GM23248 (cell line): ENCODE measurements around the gene EGF. TPM values are rescaled to one million over a fixed set of nuclear protein-coding genes. Genes with fewer than 3 reads are reported as not detected.

Experiments used
- DNase-seq: peaks from one replicate; pipeline ENCODE4 v3.0.0-alpha.2; 2015
- H2AFZ ChIP-seq: fragments of 200-600 bp; sonication (generic); 2 replicates; pipeline ENCODE4 v1.6.1; 2016; ENCODE audit warnings: antibody characterized with exemption
- H3F3A ChIP-seq: fragments of 200-600 bp; sonication (generic); 2 replicates; pipeline ENCODE4 v1.6.1; 2016; ENCODE audit warnings: mild to moderate bottlenecking, antibody characterized with exemption, mixed run types; ENCODE audit not compliant: insufficient read depth
- H3K27ac ChIP-seq: fragments of 200-600 bp; sonication (generic); 2 replicates; pipeline ENCODE4 v1.5.1; 2016; ENCODE audit warnings: mild to moderate bottlenecking
- H3K27me3 ChIP-seq: fragments of 200-600 bp; sonication (generic); replicated peaks from 2 replicates; pipeline ENCODE4 v1.6.1; 2016; ENCODE audit warnings: mild to moderate bottlenecking; ENCODE audit not compliant: insufficient read depth
- H3K36me3 ChIP-seq: fragments of 200-600 bp; sonication (generic); 2 replicates; pipeline ENCODE4 v1.6.1; 2016; ENCODE audit warnings: low read depth, mild to moderate bottlenecking
- H3K4me1 ChIP-seq: fragments of 200-600 bp; sonication (generic); 2 replicates; pipeline ENCODE4 v1.6.1; 2016; ENCODE audit warnings: mild to moderate bottlenecking; ENCODE audit not compliant: insufficient read depth
- H3K4me2 ChIP-seq: fragments of 200-600 bp; sonication (generic); one replicate; pipeline ENCODE4 v1.6.1; 2016; ENCODE audit warnings: mild to moderate bottlenecking; ENCODE audit not compliant: unreplicated experiment
- H3K4me3 ChIP-seq: fragments of 200-600 bp; sonication (generic); 2 replicates; pipeline ENCODE4 v1.5.1; 2016; ENCODE audit warnings: mild to moderate bottlenecking
- H3K79me2 ChIP-seq: fragments of 200-600 bp; sonication (generic); 2 replicates; pipeline ENCODE4 v1.6.1; 2016; ENCODE audit warnings: mild to moderate bottlenecking; ENCODE audit not compliant: insufficient read depth
- H3K9ac ChIP-seq: fragments of 200-600 bp; sonication (generic); 2 replicates; pipeline ENCODE4 v1.6.1; 2016; ENCODE audit warnings: mild to moderate bottlenecking
- H3K9me2 ChIP-seq: fragments of 200-600 bp; sonication (generic); 2 replicates; pipeline ENCODE4 v1.6.1; 2016; ENCODE audit warnings: mixed run types, mild to moderate bottlenecking, moderate library complexity; ENCODE audit not compliant: insufficient read depth
- H3K9me3 ChIP-seq: fragments of 200-600 bp; sonication (generic); one replicate; pipeline ENCODE4 v1.6.1; 2017; ENCODE audit warnings: low read depth
- H4K20me1 ChIP-seq: fragments of 200-600 bp; sonication (generic); 2 replicates; pipeline ENCODE4 v1.6.0; 2016; ENCODE audit not compliant: insufficient read depth
- EZH2 ChIP-seq: fragments of 200-600 bp; sonication (generic); IDR thresholded peaks from 2 replicates; pipeline ENCODE4 v1.6.1; 2018; ENCODE audit warnings: antibody characterized with exemption, mild to moderate bottlenecking; ENCODE audit not compliant: insufficient read depth, poor library complexity, severe bottlenecking
- EZH2phosphoT487 ChIP-seq: fragments of 200-600 bp; sonication (generic); IDR thresholded peaks from 2 replicates; pipeline ENCODE4 v1.6.1; 2018; ENCODE audit warnings: antibody characterized with exemption, moderate library complexity, mild to moderate bottlenecking, low read depth; ENCODE audit not compliant: insufficient read depth
- WGBS, 2 experiments: methylation state at CpG; one replicate each; pipeline ENCODE4 v1.1.6; 2015 to 2017; ENCODE audit warnings: low lambda C conversion rate in 2 of 2, low coverage in 1 of 2; ENCODE audit errors: missing lambda C conversion rate in 2 of 2; 5-methylcytosine and 5-hydroxymethylcytosine counted together
- in situ Hi-C: fragments of 300-500 bp; cut with MboI; formaldehyde crosslinking; loops from 2 replicates; pipeline ENCODE4 v1.15.0; 2020
- polyA plus RNA-seq: library from polyadenylated mRNA; unstranded; fragments of >200 nt; fragmentation: Nextera tagmentation; extraction: Ambion mirVana; gene quantifications from 2 replicates; pipeline ENCODE4 v1.2.1, GENCODE V29; 2016
- total RNA-seq: library from RNA; depleted of rRNA; stranded (reverse); fragments of >200 nt; shearing (Covaris generic); gene quantifications from 2 replicates; pipeline ENCODE4 v1.2.3, GENCODE V29; 2014

EGF gene
- total and polyA plus RNA-seq, 2 experiments from 2014 or later = 0.43 TPM; not detected in 1

- no peak overlapping the region for H3K4me3 ChIP-seq
- no peaks in the 10 kb centered on the region for H3K79me2 ChIP-seq
- H3K27me3 ChIP-seq = no peaks in the 10 kb centered on the region
- H3K9ac ChIP-seq = no peak overlapping the region
- no peak for TF ChIP-seq EZH2
- TF ChIP-seq EZH2phosphoT487 = no peak
- H3K36me3 ChIP-seq = no peaks in the 10 kb centered on the region
- H3K4me2 ChIP-seq = no peak overlapping the region
- in situ Hi-C loops = no loop called here
- no peaks in the 10 kb centered on the region for H3K9me3 ChIP-seq
- no peaks in the 10 kb centered on the region for H3K4me1 ChIP-seq
- no peaks in the 10 kb centered on the region for H4K20me1 ChIP-seq
- H3K9me2 ChIP-seq = no peaks in the 10 kb centered on the region
- WGBS, 2 experiments = 9 to 13% methylated on average over 1 of the region's 1 CpG
- H3K27ac ChIP-seq = no peak overlapping the region
- no peaks in the 10 kb centered on the region for H3F3A ChIP-seq
- H2AFZ ChIP-seq = no peak overlapping the region
- DNase-seq = no peak
Observed at GRCh38 chr4:109952612-109953011, 39.9 kb downstream of the EGF start.

DNA sequence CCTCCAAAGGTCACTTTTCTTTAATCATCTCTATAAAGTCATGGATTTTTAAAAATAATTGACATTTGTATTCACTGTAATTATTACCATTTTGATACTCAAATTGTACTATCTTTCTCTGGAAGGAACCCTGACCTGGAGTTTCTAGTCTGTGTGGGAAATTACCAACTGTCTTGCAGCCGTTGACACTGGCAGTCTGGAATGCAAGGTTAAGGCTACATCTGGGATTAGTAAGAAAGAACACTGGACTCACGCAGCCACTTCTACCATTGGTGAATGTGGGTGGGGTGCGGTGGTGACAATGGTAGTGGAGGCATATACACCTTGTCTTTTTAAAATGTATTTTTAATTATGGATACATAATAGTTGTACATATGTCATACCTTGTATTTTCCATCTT, 40.9 kb downstream of the EGF start:
- H3K4me3 ChIP-seq = no peak overlapping the region
- H3K4me2 ChIP-seq = no peak overlapping the region
- in situ Hi-C loops = no loop called here
- no peak overlapping the region for H3K9ac ChIP-seq
- H3K79me2 ChIP-seq = no peaks in the 10 kb centered on the region
- H3K27ac ChIP-seq = no peak overlapping the region
- no peaks in the 10 kb centered on the region for H4K20me1 ChIP-seq
- no peaks in the 10 kb centered on the region for H3K9me2 ChIP-seq
- 29 to 31% methylated on average over 3 of the region's 3 CpGs for WGBS, 2 experiments
- DNase-seq = peak; percentile 20
- H3K9me3 ChIP-seq = no peaks in the 10 kb centered on the region
- H3K27me3 ChIP-seq = no peaks in the 10 kb centered on the region
- no peak for TF ChIP-seq EZH2
- no peak for TF ChIP-seq EZH2phosphoT487
- no peaks in the 10 kb centered on the region for H3F3A ChIP-seq
- H3K4me1 ChIP-seq = no peaks in the 10 kb centered on the region
- H3K36me3 ChIP-seq = no peaks in the 10 kb centered on the region
- no peak overlapping the region for H2AFZ ChIP-seq

DNA sequence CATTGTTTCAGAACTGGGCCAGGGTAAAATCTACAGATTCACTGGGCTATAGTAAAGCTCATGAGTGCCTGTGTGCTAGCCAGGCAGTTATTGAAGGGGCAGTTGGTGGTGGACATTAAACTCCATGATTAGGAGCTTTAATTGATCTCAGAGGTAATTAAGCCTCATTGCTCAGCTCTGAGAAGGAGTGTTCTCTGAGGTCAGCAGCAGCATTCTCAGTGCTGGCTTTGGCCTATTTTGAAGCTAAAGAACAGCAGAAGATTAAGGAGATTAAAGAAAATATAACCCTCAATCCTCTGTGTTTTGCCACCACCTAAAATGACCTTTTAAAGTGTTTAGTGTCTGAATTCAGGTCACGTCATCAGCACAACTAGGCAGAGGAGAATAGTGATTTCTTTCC, 42.5 kb downstream of the EGF start:
- Histone ChIP-seq H3K4me3 (no peak overlapping the region), H3K9me3 (no peaks in the 10 kb centered on the region), H2AFZ (no peak overlapping the region), H3K79me2 (no peaks in the 10 kb centered on the region), H3K4me2 (no peak overlapping the region), H4K20me1 (no peaks in the 10 kb centered on the region), H3K9me2 (no peaks in the 10 kb centered on the region), H3K9ac (no peak overlapping the region), H3K27ac (no peak overlapping the region), H3K36me3 (no peaks in the 10 kb centered on the region), H3K4me1 (no peaks in the 10 kb centered on the region), H3K27me3 (no peaks in the 10 kb centered on the region), H3F3A (no peaks in the 10 kb centered on the region)
- DNase-seq = no peak
- in situ Hi-C loops = no loop called here
- TF ChIP-seq EZH2phosphoT487 = no peak
- no peak for TF ChIP-seq EZH2
- 86 to 90% methylated on average over 1 of the region's 1 CpG for WGBS, 2 experiments

DNA sequence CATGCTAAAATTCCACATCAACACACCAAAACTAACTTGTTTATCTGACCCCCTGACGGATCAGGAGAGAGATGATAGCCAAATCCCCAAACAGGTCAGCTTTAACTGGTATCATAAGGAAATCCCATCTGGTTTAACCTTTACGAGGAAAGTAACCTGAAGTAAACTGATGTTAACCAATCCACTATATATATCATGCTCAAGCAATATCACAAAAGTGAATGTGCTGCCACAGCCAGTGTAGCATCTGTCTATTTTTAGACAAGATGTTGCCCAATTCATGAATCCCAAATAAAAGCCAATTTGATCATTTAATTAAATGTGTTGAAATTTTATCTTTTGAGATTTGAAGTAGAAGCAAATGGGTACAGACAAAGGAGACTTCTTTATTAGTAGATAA, 44.5 kb downstream of the EGF start:
- 72 to 81% methylated on average over 2 of the region's 2 CpGs for WGBS, 2 experiments
- Histone ChIP-seq H3K27me3 (no peaks in the 10 kb centered on the region), H2AFZ (no peak overlapping the region), H3K9me2 (no peaks in the 10 kb centered on the region), H3K9ac (no peak overlapping the region), H3K79me2 (no peaks in the 10 kb centered on the region), H3K36me3 (no peaks in the 10 kb centered on the region), H3K27ac (no peak overlapping the region), H4K20me1 (no peaks in the 10 kb centered on the region), H3K4me3 (no peak overlapping the region), H3K9me3 (no peaks in the 10 kb centered on the region), H3K4me2 (no peak overlapping the region), H3F3A (no peaks in the 10 kb centered on the region), H3K4me1 (no peaks in the 10 kb centered on the region)
- no peak for TF ChIP-seq EZH2
- TF ChIP-seq EZH2phosphoT487 = no peak
- no peak for DNase-seq
- in situ Hi-C loops = no loop called here

DNA sequence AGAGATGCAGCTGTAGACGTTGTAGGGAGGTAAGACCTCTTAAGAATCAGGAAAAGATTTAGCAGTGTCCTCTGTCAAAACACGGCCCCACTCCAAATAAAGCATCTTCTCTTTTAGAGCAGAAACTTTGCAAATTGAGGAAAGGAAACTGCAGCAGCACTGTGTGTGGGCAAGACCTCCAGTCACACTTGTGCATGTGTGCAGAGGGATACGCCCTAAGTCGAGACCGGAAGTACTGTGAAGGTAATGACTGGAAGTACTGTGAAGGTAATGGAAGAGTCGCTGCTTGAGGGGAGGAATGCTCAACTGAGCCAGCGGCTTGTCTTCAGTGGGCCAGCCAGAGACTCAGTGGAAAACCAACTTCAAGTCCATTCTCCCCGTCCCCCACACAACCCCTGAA, 46.5 kb downstream of the EGF start:
- Histone ChIP-seq H2AFZ (no peak overlapping the region), H3K4me1 (no peaks in the 10 kb centered on the region), H3K27ac (no peak overlapping the region), H3K9ac (no peak overlapping the region), H3K9me3 (no peaks in the 10 kb centered on the region), H3K4me3 (no peak overlapping the region), H3K27me3 (no peaks in the 10 kb centered on the region), H3K9me2 (no peaks in the 10 kb centered on the region), H3K4me2 (no peak overlapping the region), H4K20me1 (no peaks in the 10 kb centered on the region), H3K79me2 (no peaks in the 10 kb centered on the region), H3K36me3 (no peaks in the 10 kb centered on the region), H3F3A (no peaks in the 10 kb centered on the region)
- in situ Hi-C loops = no loop called here
- no peak for DNase-seq
- TF ChIP-seq EZH2 = no peak
- no peak for TF ChIP-seq EZH2phosphoT487
- 75 to 76% methylated on average over 8 of the region's 8 CpGs for WGBS, 2 experiments
